Fibroblast of the aortic adventitia (primary cell): Measurements from ENCODE around the gene PCSK5. TPM values are rescaled to one million over a fixed set of nuclear protein-coding genes. Genes with fewer than 3 reads are reported as not detected.
"Not testable (repeated sequence)": the region's sequence is repeated elsewhere in the genome, so short reads cannot be mapped to it uniquely, and the experiment has no call there.

Source experiments
- DNase-seq: peaks from one replicate; pipeline ENCODE4 v3.0.0-alpha.2; 2010; ENCODE audit warnings: low read depth
- H3K4me3 ChIP-seq: 2 replicates; pipeline ENCODE4 v1.5.1; 2011; ENCODE audit warnings: low read depth, mild to moderate bottlenecking, control low read depth, low read length, moderate library complexity
- total RNA-seq: library from RNA; depleted of rRNA; stranded (reverse); fragments of >200 nt; gene quantifications from 2 replicates; pipeline ENCODE4 v1.2.3, GENCODE V29; 2012; ENCODE audit warnings: low replicate concordance
- TF ChIP-seq, protein P1 (sequence below): IDR thresholded peaks from 2 replicates; pipeline ENCODE4 v1.5.1; 2011; ENCODE audit warnings: mild to moderate bottlenecking, low read length, control low read depth, inconsistent platforms; ENCODE audit not compliant: insufficient read depth

PCSK5 gene
- total RNA-seq, 1 donor, result 3.6 TPM

DNA sequence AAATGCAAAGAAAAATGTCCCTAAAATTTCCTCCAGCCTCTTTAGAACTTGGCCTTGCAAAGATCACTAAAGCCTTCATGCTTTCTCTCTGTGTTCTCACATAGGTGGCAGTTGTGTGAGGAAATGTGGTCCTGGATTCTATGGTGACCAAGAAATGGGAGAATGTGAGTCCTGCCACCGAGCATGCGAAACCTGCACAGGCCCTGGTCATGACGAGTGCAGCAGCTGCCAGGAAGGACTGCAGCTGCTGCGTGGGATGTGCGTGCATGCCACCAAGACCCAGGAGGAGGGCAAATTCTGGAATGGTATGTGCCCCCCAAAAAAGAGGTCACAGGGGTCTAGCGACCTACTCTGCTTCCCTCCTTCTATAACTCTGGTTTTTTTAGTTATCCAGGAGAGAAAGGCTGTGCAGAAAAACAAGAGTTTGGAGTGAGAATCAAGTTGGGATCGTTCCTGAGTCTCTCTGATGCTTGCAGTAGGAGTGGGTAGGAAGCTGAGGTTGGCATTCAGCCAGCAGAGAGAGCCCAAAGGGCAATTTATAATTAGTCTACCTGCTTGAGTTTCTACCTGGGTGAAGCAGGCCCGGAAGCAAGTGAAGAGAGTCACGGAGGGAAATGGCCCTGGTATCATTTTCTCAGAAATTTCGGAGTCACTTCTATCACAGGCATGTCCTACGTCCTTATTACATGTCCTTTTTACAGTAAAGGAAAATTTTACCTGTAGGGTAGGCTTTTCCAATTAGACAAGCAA, 406.3 kb downstream of the PCSK5 start:
- DNase-seq, result no peak
- no peak overlapping the region for H3K4me3 ChIP-seq
- TF ChIP-seq, protein P1, sequence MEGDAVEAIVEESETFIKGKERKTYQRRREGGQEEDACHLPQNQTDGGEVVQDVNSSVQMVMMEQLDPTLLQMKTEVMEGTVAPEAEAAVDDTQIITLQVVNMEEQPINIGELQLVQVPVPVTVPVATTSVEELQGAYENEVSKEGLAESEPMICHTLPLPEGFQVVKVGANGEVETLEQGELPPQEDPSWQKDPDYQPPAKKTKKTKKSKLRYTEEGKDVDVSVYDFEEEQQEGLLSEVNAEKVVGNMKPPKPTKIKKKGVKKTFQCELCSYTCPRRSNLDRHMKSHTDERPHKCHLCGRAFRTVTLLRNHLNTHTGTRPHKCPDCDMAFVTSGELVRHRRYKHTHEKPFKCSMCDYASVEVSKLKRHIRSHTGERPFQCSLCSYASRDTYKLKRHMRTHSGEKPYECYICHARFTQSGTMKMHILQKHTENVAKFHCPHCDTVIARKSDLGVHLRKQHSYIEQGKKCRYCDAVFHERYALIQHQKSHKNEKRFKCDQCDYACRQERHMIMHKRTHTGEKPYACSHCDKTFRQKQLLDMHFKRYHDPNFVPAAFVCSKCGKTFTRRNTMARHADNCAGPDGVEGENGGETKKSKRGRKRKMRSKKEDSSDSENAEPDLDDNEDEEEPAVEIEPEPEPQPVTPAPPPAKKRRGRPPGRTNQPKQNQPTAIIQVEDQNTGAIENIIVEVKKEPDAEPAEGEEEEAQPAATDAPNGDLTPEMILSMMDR, result no peak

DNA sequence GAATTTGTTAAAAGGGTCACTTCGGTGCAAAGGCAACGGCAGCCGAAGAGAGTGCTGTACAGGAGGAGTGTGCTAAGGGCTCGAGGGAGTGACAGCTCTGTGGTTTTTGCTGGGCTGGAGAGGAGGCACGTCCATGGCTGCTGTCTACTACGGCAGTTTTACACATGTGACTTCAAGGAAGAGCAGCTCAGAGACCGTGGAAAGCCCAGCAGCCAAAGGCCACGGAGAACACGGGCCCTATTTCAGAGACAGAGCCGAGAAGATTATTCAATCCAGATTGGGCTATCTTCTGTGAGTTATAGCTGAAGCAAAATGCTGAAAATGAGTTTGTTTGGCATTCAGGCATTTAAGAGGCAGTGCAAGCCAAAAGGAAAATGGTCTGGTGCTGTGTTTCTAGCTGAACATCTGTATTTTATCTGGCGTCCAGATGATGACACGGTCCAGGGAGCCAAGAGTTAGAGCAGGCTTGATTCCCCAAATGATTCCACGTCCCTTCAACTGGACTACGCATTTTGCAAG, 407.3 kb downstream of the PCSK5 start:
- peak; percentile 77 for DNase-seq
- TF ChIP-seq, protein P1, result no peak
- peak overlapping the region; percentile 28 for H3K4me3 ChIP-seq

- TF ChIP-seq, protein P1, result no peak
- DNase-seq, result peak; percentile 23
- H3K4me3 ChIP-seq, result no peak overlapping the region
Measured at GRCh38 chr9:76298521-76299144, 408.2 kb downstream of the PCSK5 start.

- H3K4me3 ChIP-seq, result no peak overlapping the region
- no peak for DNase-seq
- TF ChIP-seq, protein P1, result no peak
Measured at GRCh38 chr9:76302543-76302942, 412.1 kb downstream of the PCSK5 start.

GRCh38 chr9:76302947-76303550, 412.6 kb downstream of the PCSK5 start:
- DNase-seq, result peak; percentile 79
- H3K4me3 ChIP-seq, result no peak overlapping the region
- TF ChIP-seq, protein P1, result peak; percentile 53

- H3K4me3 ChIP-seq, DNase-seq: not testable (repeated sequence)
- TF ChIP-seq, protein P1, result peak; percentile 7
Measured at GRCh38 chr9:76307047-76307446, 416.6 kb downstream of the PCSK5 start.
